Stomach (tissue), 4 donors: ENCODE data around the gene EEF2K.

Experiments
- POLR2A ChIP-seq, 4 donors: fragments of 450-650 bp; IDR thresholded peaks; one replicate each; pipeline ENCODE4 v1.6.1; 2016; ENCODE audit warnings: antibody characterized with exemption in 4 of 4, control low read depth in 2 of 4, mild to moderate bottlenecking in 1 of 4, moderate library complexity in 1 of 4
- POLR2AphosphoS5 ChIP-seq, 3 donors: sonication (generic); formaldehyde crosslinking; IDR thresholded peaks; one replicate each; pipeline ENCODE4 v1.6.1; 2016; ENCODE audit warnings: antibody characterized with exemption in 3 of 3
- TF ChIP-seq, protein P1 (sequence below), 7 experiments: fragments of 450-650 bp in 4 of 7; fragments of 200-600 bp in 3 of 7; sonication (generic) in 3 of 7; IDR thresholded peaks; one replicate each; pipeline ENCODE4 v1.5.1; 2016 to 2019; ENCODE audit warnings: antibody characterized with exemption in 7 of 7, control low read depth in 2 of 7, mild to moderate bottlenecking in 1 of 7

DNA sequence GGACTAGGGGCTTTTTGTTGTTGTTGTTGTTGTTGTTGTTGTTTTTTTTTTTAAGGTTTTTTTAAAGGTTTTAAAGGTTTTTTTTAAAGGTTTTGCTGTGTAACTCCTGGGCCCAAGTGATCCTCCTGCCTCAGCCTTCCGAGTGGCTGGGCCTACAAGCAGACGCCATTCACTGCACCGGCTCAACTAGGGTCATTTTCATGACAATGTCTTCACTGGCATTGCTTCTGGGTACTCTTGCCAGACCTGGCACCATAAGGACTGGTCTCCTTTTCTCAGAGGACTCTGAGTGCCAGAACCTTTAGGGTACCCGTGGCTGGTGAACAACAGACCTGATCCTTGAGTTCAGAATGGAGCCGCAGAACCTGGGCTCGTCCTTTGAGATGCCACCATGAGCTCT lies 111.5 kb downstream of the EEF2K start:
- TF ChIP-seq POLR2AphosphoS5 (IDR thresholded peaks at IDR 0.05) (no peak), POLR2A (IDR thresholded peaks at IDR 0.05) (no peak)
- TF ChIP-seq, protein P1, sequence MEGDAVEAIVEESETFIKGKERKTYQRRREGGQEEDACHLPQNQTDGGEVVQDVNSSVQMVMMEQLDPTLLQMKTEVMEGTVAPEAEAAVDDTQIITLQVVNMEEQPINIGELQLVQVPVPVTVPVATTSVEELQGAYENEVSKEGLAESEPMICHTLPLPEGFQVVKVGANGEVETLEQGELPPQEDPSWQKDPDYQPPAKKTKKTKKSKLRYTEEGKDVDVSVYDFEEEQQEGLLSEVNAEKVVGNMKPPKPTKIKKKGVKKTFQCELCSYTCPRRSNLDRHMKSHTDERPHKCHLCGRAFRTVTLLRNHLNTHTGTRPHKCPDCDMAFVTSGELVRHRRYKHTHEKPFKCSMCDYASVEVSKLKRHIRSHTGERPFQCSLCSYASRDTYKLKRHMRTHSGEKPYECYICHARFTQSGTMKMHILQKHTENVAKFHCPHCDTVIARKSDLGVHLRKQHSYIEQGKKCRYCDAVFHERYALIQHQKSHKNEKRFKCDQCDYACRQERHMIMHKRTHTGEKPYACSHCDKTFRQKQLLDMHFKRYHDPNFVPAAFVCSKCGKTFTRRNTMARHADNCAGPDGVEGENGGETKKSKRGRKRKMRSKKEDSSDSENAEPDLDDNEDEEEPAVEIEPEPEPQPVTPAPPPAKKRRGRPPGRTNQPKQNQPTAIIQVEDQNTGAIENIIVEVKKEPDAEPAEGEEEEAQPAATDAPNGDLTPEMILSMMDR (IDR thresholded peaks at IDR 0.05): no peak
